VCaP (cell line): ENCODE data around the gene ZNF536.

Source experiments
- H3K27ac ChIP-seq: fragments of 450-650 bp; 2 replicates; pipeline ENCODE4 v1.5.1; 2017
- TF ChIP-seq, protein P1 (sequence below): fragments of 450-650 bp; conservative IDR thresholded peaks from 2 replicates; pipeline ENCODE4 v1.5.1; 2017; ENCODE audit warnings: mild to moderate bottlenecking, moderate library complexity

Gene ZNF536

DNA sequence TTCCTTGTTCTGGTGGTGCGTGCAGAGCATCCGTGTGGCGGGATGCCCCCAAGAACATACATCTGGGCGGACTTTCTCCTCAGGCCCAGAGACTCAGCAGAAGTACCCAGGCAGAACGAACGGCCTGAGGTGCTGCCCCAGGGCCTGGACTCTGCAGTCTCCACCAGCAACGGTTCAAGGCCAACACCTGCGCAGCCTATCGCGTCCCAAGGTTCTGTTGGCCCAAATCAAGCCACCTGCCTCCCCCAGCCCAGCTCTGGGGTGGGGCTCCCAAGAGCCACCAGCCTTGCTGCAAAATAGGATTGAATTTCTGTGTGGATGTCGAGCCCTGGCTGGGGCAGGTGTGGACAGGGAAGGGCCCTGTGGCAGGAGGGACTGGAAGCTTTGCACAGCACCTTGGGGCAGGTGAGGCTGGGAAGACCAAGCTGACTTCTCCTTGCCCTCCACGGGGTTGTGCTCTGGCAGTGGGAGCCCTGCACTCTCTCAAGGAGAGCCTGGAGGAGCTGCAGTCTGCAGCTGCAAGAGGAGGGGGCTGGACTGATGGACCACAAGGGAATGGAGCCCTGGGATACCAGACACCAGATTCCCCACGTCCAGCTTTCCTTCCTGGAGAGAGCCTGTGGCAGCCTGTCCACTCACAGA, 146.9 kb downstream of the ZNF536 start:
- TF ChIP-seq, protein P1, sequence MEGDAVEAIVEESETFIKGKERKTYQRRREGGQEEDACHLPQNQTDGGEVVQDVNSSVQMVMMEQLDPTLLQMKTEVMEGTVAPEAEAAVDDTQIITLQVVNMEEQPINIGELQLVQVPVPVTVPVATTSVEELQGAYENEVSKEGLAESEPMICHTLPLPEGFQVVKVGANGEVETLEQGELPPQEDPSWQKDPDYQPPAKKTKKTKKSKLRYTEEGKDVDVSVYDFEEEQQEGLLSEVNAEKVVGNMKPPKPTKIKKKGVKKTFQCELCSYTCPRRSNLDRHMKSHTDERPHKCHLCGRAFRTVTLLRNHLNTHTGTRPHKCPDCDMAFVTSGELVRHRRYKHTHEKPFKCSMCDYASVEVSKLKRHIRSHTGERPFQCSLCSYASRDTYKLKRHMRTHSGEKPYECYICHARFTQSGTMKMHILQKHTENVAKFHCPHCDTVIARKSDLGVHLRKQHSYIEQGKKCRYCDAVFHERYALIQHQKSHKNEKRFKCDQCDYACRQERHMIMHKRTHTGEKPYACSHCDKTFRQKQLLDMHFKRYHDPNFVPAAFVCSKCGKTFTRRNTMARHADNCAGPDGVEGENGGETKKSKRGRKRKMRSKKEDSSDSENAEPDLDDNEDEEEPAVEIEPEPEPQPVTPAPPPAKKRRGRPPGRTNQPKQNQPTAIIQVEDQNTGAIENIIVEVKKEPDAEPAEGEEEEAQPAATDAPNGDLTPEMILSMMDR = no peak
- no peak overlapping the region for H3K27ac ChIP-seq

DNA sequence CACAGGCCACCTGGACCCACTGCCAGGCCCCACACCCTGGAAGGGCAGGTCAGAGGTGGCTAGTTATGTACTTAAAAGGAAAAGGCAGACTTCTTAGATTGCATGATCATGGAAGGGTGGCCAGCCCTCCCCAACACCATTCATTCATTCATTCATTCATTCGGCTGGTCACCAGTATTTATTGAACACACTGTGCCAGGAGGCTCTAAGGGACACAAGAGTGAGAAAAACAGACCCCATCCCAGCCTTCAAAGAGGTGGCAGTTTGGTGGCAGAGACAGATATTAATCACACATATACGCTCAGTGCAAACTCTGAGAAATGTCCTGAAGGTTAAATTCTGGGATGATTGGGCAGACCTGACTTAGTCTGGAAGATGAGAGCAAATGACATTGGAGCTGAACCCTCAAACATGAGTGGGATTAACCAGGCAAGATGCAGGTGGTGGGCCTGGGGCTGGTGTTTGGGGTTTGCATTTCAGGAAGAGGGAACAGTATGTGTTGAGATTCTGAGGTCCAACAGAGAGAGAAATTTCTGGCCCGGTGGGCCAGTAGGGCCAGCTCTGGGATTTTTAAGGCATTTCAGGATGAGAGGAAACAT, 147.5 kb downstream of the ZNF536 start:
- H3K27ac ChIP-seq = no peak overlapping the region
- TF ChIP-seq, protein P1 = no peak

DNA sequence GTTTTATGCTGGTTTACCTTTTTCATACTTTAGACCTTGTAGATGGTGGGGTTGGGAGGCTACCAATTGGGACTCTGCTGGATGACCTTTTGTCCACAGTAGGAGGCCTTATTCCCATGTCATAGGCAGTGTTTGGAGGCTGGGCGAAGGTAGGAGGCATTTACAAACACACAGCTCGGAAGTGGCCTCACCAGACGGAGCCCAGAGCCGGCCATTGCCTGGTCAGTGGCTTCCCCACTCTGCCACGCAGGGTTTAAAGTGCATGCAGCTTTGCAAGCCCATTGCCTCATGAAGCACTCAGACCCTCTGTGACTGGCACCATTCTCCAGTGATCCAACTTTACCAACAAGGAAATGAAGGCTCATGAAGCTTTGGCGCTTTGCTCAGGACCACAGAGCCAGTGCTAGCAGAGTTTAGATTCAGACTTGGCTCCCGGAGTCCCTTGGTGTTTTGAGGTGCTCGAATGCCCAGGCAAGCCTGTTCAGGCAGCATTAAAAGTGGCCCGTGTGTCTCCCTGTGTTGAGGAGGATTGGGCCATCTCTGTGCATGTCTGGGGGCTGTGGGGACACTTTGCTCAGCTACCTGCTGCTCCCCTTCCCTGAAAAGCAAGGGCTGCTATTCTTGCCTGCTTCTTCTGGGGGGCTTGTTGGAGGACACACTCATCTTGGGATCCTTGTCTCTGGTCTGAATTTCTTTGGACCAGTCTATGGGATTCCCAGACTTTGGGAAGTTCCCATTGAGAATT, 148.7 kb downstream of the ZNF536 start:
- TF ChIP-seq, protein P1 = no peak
- H3K27ac ChIP-seq = no peak overlapping the region

DNA sequence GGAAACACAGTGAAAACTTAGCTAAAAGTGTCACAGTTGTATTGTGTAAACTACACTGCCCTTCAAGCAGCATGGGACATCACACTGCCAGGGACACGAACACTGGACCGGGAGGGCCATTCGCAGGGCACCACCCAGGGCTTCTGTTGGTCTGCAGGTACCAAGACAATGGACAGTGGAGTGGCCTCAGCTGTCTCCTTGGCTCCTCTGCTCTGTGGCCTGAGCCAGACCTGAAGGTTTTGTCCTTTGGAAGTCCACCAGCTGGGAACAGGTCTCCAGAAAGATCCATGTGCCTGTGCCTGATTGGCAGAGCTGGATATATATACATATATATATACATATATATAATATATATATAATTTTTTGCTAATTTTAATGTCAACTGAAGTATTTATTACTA, 149.8 kb downstream of the ZNF536 start:
- no peak overlapping the region for H3K27ac ChIP-seq
- TF ChIP-seq, protein P1 = no peak

DNA sequence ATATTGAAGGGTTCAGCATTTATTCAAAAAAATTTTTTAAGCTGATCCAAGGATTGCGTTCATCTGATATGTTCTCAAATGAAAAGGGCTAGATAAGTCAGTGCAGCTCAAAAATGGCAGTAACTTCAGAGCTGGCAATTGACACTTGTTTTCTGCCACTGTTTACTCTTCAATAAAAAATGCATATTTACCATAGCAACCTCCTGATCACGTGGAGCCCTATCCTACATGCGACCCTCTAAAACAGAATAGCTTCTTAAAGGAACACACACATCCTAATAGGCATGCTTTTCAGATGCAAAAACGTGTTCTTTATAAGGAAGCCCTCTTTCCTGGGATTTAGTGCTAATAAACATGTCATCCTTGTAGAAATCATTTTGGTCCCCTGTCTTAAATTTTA, 150.2 kb downstream of the ZNF536 start:
- H3K27ac ChIP-seq = no peak overlapping the region
- TF ChIP-seq, protein P1 = no peak

DNA sequence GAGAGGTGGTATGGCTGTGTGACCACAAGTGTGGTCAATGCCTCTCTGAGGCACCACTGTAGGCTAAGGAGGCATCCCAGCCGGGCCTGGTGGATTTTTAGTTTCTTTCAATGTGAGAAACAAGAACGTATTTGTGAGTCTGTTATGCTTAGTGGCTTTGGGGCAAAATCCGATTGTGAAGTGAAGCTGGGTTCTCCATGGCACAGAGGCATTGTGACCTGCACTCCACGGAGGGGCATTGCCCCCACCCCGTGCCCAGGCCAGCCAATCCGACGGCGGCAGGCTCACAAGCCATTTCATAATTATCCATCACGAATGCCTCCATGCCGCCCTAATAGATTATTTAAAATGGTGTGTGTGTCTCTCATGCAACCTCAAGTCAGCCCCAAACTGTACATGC, 151.6 kb downstream of the ZNF536 start:
- TF ChIP-seq, protein P1 = no peak
- H3K27ac ChIP-seq = no peak overlapping the region

DNA sequence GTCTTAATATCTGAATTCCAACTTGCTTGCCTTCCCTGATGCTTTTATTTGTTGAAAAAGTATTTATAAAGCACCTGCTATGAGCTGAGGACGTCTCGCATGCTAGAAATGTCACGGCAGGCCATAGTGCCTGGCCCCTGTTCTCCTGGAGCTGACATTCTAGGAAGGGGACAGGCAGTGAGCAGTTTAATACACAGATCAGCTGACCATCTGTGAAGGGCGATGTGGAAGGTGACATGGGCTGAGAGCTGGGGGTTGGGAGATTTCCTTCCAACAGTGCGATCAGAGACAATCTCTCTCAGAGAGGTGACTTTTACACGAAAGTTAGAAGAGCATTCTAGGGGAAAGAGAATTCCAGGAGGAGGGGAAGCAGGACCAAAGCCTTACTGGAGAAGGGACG, 153.2 kb downstream of the ZNF536 start:
- H3K27ac ChIP-seq = no peak overlapping the region
- TF ChIP-seq, protein P1 = no peak
